Keratinocyte (primary cell): ENCODE results near the gene MPC1. TPM values are rescaled to one million over a fixed set of nuclear protein-coding genes. Genes with fewer than 3 reads are reported as not detected.
"Not testable (repeated sequence)": the region's sequence is repeated elsewhere in the genome, so short reads cannot be mapped to it uniquely, and the experiment has no call there.

ENCODE experiments used
- DNase-seq: peaks from one replicate; pipeline ENCODE4 v3.0.0-alpha.2; 2011; ENCODE audit warnings: low read depth, missing footprints, low spot score
- FAIRE-seq: peaks from 2 replicates; lab custom pipeline; 2011; peaks lifted over from hg19 to GRCh38; lab: Jason Lieb, UNC
- H2AFZ ChIP-seq: 2 replicates; pipeline ENCODE4 v1.6.0; 2012; ENCODE audit warnings: low read length, control low read depth, inconsistent platforms; ENCODE audit not compliant: control insufficient read depth
- H3K27ac ChIP-seq: 2 replicates; pipeline ENCODE4 v1.5.1; 2011; ENCODE audit warnings: low read length; ENCODE audit not compliant: control insufficient read depth, insufficient read depth
- H3K27me3 ChIP-seq: 3 replicates; pipeline ENCODE4 v1.6.0; 2011; ENCODE audit warnings: low read length; ENCODE audit not compliant: control insufficient read depth, insufficient read depth; ENCODE audit errors: extremely low read depth
- H3K36me3 ChIP-seq, 2 experiments: 2 replicates in 1 of 2; 3 replicates in 1 of 2; pipeline ENCODE4 v1.5.1; 2011; ENCODE audit warnings: low read length in 2 of 2, mild to moderate bottlenecking in 1 of 2; ENCODE audit not compliant: control insufficient read depth in 2 of 2, insufficient read depth in 2 of 2; ENCODE audit errors: extremely low read depth in 1 of 2
- H3K4me1 ChIP-seq: 3 replicates; pipeline ENCODE4 v1.5.1; 2011; ENCODE audit warnings: low read length; ENCODE audit not compliant: control insufficient read depth, insufficient read depth; ENCODE audit errors: extremely low read depth
- H3K4me2 ChIP-seq: 3 replicates; pipeline ENCODE4 v1.6.0; 2011; ENCODE audit warnings: low read depth, low read length; ENCODE audit not compliant: control insufficient read depth, insufficient read depth; ENCODE audit errors: extremely low read depth
- H3K4me3 ChIP-seq, 3 experiments: fragments of 200-600 bp in 1 of 3; sonication (generic) in 1 of 3; 2 replicates in 2 of 3; 3 replicates in 1 of 3; pipeline ENCODE4 v1.5.1; 2011 to 2016; ENCODE audit warnings: low read length in 3 of 3, mild to moderate bottlenecking in 3 of 3, control low read depth in 2 of 3, inconsistent platforms in 1 of 3, low read depth in 1 of 3, mixed read lengths in 1 of 3, mixed run types in 1 of 3, moderate library complexity in 1 of 3; ENCODE audit not compliant: control insufficient read depth in 2 of 3, insufficient read depth in 2 of 3; ENCODE audit errors: extremely low read depth in 1 of 3
- H3K79me2 ChIP-seq: 2 replicates; pipeline ENCODE4 v1.6.0; 2012; ENCODE audit warnings: low read length; ENCODE audit not compliant: control insufficient read depth, insufficient read depth
- H3K9ac ChIP-seq: 3 replicates; pipeline ENCODE4 v1.6.0; 2011; ENCODE audit warnings: low read length; ENCODE audit not compliant: control insufficient read depth, insufficient read depth; ENCODE audit errors: extremely low read depth
- H3K9me1 ChIP-seq: 3 replicates; pipeline ENCODE4 v1.6.0; 2011; ENCODE audit warnings: low read length; ENCODE audit not compliant: control insufficient read depth, insufficient read depth; ENCODE audit errors: extremely low read depth
- H3K9me3 ChIP-seq: 2 replicates; pipeline ENCODE4 v1.5.1; 2012; ENCODE audit warnings: low read depth, low read length; ENCODE audit not compliant: control insufficient read depth
- H4K20me1 ChIP-seq: 3 replicates; pipeline ENCODE4 v1.6.0; 2011; ENCODE audit warnings: low read length; ENCODE audit not compliant: control insufficient read depth, insufficient read depth; ENCODE audit errors: extremely low read depth
- CTCF ChIP-seq, 3 experiments: IDR thresholded peaks in 1 of 3; conservative IDR thresholded peaks in 1 of 3; optimal IDR thresholded peaks in 1 of 3; 2 replicates in 2 of 3; 3 replicates in 1 of 3; pipeline versions ENCODE3 to v1.5.1; 2011; ENCODE audit warnings: low read length in 3 of 3, mild to moderate bottlenecking in 3 of 3, moderate library complexity in 2 of 3, control low read depth in 1 of 3, inconsistent platforms in 1 of 3; ENCODE audit not compliant: insufficient read depth in 2 of 3; ENCODE audit errors: extremely low read depth in 1 of 3
- EZH2 ChIP-seq: IDR thresholded peaks from one replicate; pipeline ENCODE4 v1.6.1; 2012; ENCODE audit warnings: inconsistent platforms, mild to moderate bottlenecking, low read length, moderate library complexity
- dilution Hi-C: fragments of 300-500 bp; cut with MboI; formaldehyde crosslinking; loops from one replicate; pipeline ENCODE4 v1.7.0; 2020; ENCODE audit warnings: low sequenced_read_pairs; ENCODE audit not compliant: extremely low pct_ligation_motif_present
- polyA plus RNA-seq, 5 experiments: library from polyadenylated mRNA; depleted of rRNA in 3 of 5; stranded (reverse) in 3 of 5; stranded (forward) in 1 of 5; unstranded in 1 of 5; fragments of >200 nt; gene quantifications; 1 replicate in 1 of 5; 2 replicates in 3 of 5; 3 replicates in 1 of 5; pipeline versions ENCODE4 v1.2.1 to v1.2.3, GENCODE V29; 2011 to 2012; ENCODE audit warnings: missing spikeins in 2 of 5, low read depth in 1 of 5, low replicate concordance in 1 of 5

MPC1 gene
- polyA plus RNA-seq, 1 donor (not counting 4 experiments of a cell fraction or from before 2014, with no cell fraction given) = 26.4 TPM

GRCh38 chr6:166386111-166386510, 3.4 kb upstream of the MPC1 start:
- dilution Hi-C loops = no loop called here
- Histone ChIP-seq H3K9me3 (no peaks in the 10 kb centered on the region), H3K79me2 (peaks cover 4% of the 10 kb centered on the region), H3K9ac (no peak overlapping the region), H2AFZ (no peak overlapping the region), H4K20me1 (no peaks in the 10 kb centered on the region), H3K4me3 (no peak overlapping the region), H3K27ac (no peak overlapping the region), H3K4me2 (no peak overlapping the region), H3K27me3 (no peaks in the 10 kb centered on the region), H3K4me1 (no peaks in the 10 kb centered on the region), H3K36me3 (no peaks in the 10 kb centered on the region), H3K9me1 (no peaks in the 10 kb centered on the region)
- TF ChIP-seq EZH2 (no peak), CTCF (optimal IDR thresholded peaks at IDR 0.05 in 1 of 3, IDR thresholded peaks at IDR 0.05 in 1 of 3, conservative IDR thresholded peaks at IDR 0.05 in 1 of 3; ENCODE audit: extremely low read depth in 1 of 3, insufficient read depth in 2 of 3, low read length in 3 of 3) (no peak)
- FAIRE-seq = no peak
- no peak for DNase-seq

- Histone ChIP-seq H3K4me2 (peak overlapping the region; percentile 92), H3K4me3 (peak overlapping the region; percentile 60 to 87 (median 84)), H3K9ac (peak overlapping the region; percentile 84), H3K27ac (peak overlapping the region; percentile 81), H2AFZ (peak overlapping the region; percentile 97)
- dilution Hi-C loops, H3K9me1 ChIP-seq, H3K79me2 ChIP-seq, H3K27me3 ChIP-seq, H3K36me3 ChIP-seq, H3K4me1 ChIP-seq, H3K9me3 ChIP-seq, H4K20me1 ChIP-seq, DNase-seq, FAIRE-seq: not testable (repeated sequence)
- peak in 1 of 3 experiments; percentile 15 for TF ChIP-seq CTCF (optimal IDR thresholded peaks at IDR 0.05 in 1 of 3, IDR thresholded peaks at IDR 0.05 in 1 of 3, conservative IDR thresholded peaks at IDR 0.05 in 1 of 3; ENCODE audit: extremely low read depth in 1 of 3, insufficient read depth in 2 of 3, low read length in 3 of 3)
Measured at GRCh38 chr6:166383802-166384363, 1.1 kb upstream of the MPC1 start.
